Measurements from ENCODE around the gene LMO4. TPM values are rescaled to one million over a fixed set of nuclear protein-coding genes. Genes with fewer than 3 reads are reported as not detected.

The LMO4 gene
- total and polyA plus RNA-seq, 2 of the 13 experiments (the other 11 are each of a cell fraction or from before 2014, with no cell fraction given), result 19.3 to 49.9 TPM

DNA sequence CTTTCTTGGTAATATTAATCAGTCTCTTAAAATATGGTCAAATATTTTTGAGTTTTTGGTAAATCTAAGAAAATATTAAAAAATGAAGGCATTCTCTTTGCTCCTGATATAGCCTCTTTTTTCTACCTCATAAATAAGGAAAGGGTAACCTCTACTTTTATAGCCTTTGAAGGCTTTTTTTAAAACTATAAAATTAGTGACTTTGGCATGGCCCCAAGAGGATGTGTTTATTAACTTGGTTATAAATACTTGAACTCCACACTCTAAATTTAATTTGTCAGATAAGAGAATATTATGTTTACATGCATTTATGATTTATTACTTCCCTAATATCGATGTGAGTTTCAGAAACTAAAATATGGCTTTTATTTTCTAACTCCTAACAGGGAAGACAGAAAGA is 60.3 kb downstream of the LMO4 start:
- ATAC-seq (no peak), DNase-seq (ENCODE audit: low spot score) (no peak), FAIRE-seq (no peak)
- H3K27ac ChIP-seq (ENCODE audit: extremely low read length, insufficient read depth, low read length), result no peak overlapping the region
- 0% methylated on average over 1 of the region's 1 CpG for WGBS (ENCODE audit: low lambda C conversion rate)
- no TSS peak for BruUV-seq (replicated peaks)
- no peaks in the 10 kb centered on the region for H3K4me1 ChIP-seq (ENCODE audit: insufficient read depth, low read length)
- H3K79me2 ChIP-seq (ENCODE audit: insufficient read depth, low read length), result no peaks in the 10 kb centered on the region
- H2AFZ ChIP-seq (ENCODE audit: low read length), result no peak overlapping the region
- no peak overlapping the region for H3K4me3 ChIP-seq (replicated peaks in 1 of 3; ENCODE audit: insufficient read depth in 1 of 3, low read depth in 2 of 3, low read length in 3 of 3)
- no peak overlapping the region for H3K4me2 ChIP-seq (ENCODE audit: low read depth, low read length)
- H4K20me1 ChIP-seq (ENCODE audit: insufficient read depth, low read length), result no peaks in the 10 kb centered on the region
- no peaks in the 10 kb centered on the region for H3K9me3 ChIP-seq (ENCODE audit: low read length)
- TF ChIP-seq CEBPG (CRISPR knock-in tag; IDR thresholded peaks at IDR 0.05) (no peak), ATF7-NPFF (CRISPR knock-in tag; IDR thresholded peaks at IDR 0.05; ENCODE audit: low read depth) (no peak), ZNF703 (CRISPR knock-in tag; IDR thresholded peaks at IDR 0.05; ENCODE audit: borderline replicate concordance) (no peak), GATAD1 (CRISPR knock-in tag; IDR thresholded peaks at IDR 0.05) (no peak), TEAD3 (CRISPR knock-in tag; optimal IDR thresholded peaks at IDR 0.05; ENCODE audit: borderline replicate concordance) (no peak), DPF2 (CRISPR knock-in tag; IDR thresholded peaks at IDR 0.05; ENCODE audit: borderline replicate concordance, low read depth) (no peak), POLR2G (IDR thresholded peaks at IDR 0.05; ENCODE audit: low read depth, low read length) (no peak)
- TF ChIP-seq, protein P1, sequence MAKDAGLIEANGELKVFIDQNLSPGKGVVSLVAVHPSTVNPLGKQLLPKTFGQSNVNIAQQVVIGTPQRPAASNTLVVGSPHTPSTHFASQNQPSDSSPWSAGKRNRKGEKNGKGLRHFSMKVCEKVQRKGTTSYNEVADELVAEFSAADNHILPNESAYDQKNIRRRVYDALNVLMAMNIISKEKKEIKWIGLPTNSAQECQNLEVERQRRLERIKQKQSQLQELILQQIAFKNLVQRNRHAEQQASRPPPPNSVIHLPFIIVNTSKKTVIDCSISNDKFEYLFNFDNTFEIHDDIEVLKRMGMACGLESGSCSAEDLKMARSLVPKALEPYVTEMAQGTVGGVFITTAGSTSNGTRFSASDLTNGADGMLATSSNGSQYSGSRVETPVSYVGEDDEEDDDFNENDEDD (CRISPR knock-in tag; IDR thresholded peaks at IDR 0.05; ENCODE audit: borderline replicate concordance), result no peak
- TF ChIP-seq, protein P2, sequence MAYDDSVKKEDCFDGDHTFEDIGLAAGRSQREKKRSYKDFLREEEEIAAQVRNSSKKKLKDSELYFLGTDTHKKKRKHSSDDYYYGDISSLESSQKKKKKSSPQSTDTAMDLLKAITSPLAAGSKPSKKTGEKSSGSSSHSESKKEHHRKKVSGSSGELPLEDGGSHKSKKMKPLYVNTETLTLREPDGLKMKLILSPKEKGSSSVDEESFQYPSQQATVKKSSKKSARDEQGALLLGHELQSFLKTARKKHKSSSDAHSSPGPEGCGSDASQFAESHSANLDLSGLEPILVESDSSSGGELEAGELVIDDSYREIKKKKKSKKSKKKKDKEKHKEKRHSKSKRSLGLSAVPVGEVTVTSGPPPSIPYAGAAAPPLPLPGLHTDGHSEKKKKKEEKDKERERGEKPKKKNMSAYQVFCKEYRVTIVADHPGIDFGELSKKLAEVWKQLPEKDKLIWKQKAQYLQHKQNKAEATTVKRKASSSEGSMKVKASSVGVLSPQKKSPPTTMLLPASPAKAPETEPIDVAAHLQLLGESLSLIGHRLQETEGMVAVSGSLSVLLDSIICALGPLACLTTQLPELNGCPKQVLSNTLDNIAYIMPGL (CRISPR knock-in tag; IDR thresholded peaks at IDR 0.05; ENCODE audit: borderline replicate concordance in 1 of 2, low read depth in 1 of 2), result no peak
- TF ChIP-seq, protein P3, sequence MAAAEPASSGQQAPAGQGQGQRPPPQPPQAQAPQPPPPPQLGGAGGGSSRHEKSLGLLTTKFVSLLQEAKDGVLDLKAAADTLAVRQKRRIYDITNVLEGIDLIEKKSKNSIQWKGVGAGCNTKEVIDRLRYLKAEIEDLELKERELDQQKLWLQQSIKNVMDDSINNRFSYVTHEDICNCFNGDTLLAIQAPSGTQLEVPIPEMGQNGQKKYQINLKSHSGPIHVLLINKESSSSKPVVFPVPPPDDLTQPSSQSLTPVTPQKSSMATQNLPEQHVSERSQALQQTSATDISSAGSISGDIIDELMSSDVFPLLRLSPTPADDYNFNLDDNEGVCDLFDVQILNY (CRISPR knock-in tag; conservative IDR thresholded peaks at IDR 0.05), result no peak
- TF ChIP-seq, protein P4, sequence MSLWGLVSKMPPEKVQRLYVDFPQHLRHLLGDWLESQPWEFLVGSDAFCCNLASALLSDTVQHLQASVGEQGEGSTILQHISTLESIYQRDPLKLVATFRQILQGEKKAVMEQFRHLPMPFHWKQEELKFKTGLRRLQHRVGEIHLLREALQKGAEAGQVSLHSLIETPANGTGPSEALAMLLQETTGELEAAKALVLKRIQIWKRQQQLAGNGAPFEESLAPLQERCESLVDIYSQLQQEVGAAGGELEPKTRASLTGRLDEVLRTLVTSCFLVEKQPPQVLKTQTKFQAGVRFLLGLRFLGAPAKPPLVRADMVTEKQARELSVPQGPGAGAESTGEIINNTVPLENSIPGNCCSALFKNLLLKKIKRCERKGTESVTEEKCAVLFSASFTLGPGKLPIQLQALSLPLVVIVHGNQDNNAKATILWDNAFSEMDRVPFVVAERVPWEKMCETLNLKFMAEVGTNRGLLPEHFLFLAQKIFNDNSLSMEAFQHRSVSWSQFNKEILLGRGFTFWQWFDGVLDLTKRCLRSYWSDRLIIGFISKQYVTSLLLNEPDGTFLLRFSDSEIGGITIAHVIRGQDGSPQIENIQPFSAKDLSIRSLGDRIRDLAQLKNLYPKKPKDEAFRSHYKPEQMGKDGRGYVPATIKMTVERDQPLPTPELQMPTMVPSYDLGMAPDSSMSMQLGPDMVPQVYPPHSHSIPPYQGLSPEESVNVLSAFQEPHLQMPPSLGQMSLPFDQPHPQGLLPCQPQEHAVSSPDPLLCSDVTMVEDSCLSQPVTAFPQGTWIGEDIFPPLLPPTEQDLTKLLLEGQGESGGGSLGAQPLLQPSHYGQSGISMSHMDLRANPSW (CRISPR knock-in tag; IDR thresholded peaks at IDR 0.05; ENCODE audit: borderline replicate concordance), result no peak
- ChIA-PET POLR2A (no interaction called here), CTCF (ENCODE audit: low intra/inter-chr PET ratio, low total read pairs) (no interaction called here)
- intact Hi-C loops (cut with micrococcal nuclease; ENCODE audit: unreplicated experiment), result no loop called here
- no peaks in the 10 kb centered on the region for H3K27me3 ChIP-seq (ENCODE audit: control insufficient read depth in 1 of 2, insufficient read depth in 2 of 2, low read length in 2 of 2)
- H3K9ac ChIP-seq (ENCODE audit: insufficient read depth, low read depth, low read length), result no peak overlapping the region
- in situ Hi-C loops (cut with HindIII; ENCODE audit: extremely low pct_ligation_motif_present, low pct_unique_long_range_greater_than_20kb), result no loop called here
- H3K36me3 ChIP-seq (replicated peaks in 1 of 2; ENCODE audit: control insufficient read depth in 1 of 2, insufficient read depth in 2 of 2, low read length in 2 of 2), result no peaks in the 10 kb centered on the region
